Ishikawa (cell line): Measurements from ENCODE around the gene GPD1L.

Experiments
- CEBPB ChIP-seq: IDR thresholded peaks from 2 replicates; pipeline ENCODE4 v1.6.1; 2012
- CREB1 ChIP-seq: IDR thresholded peaks from 2 replicates; pipeline ENCODE4 v1.6.1; 2012; ENCODE audit warnings: low read depth
- EGR1 ChIP-seq: IDR thresholded peaks from 2 replicates; pipeline ENCODE4 v1.6.1; 2012
- EP300 ChIP-seq: IDR thresholded peaks from 2 replicates; pipeline ENCODE4 v1.6.1; 2012; ENCODE audit warnings: borderline replicate concordance
- FOXM1 ChIP-seq: IDR thresholded peaks from 2 replicates; pipeline ENCODE4 v1.6.1; 2012; ENCODE audit warnings: low read depth, borderline replicate concordance
- NFIC ChIP-seq: IDR thresholded peaks from 2 replicates; pipeline ENCODE4 v1.6.1; 2012
- RAD21 ChIP-seq: IDR thresholded peaks from 2 replicates; pipeline ENCODE4 v1.6.1; 2012; ENCODE audit warnings: low read depth
- TAF1 ChIP-seq: IDR thresholded peaks from 2 replicates; pipeline ENCODE4 v1.6.1; 2012; ENCODE audit warnings: low read depth, mild to moderate bottlenecking
- TCF12 ChIP-seq: IDR thresholded peaks from 2 replicates; pipeline ENCODE4 v1.6.1; 2012; ENCODE audit warnings: low read depth
- TEAD4 ChIP-seq: IDR thresholded peaks from 2 replicates; pipeline ENCODE4 v1.6.1; 2012
- USF1 ChIP-seq: IDR thresholded peaks from 2 replicates; pipeline ENCODE4 v1.6.1; 2012
- YY1 ChIP-seq: IDR thresholded peaks from 2 replicates; pipeline ENCODE4 v1.6.1; 2012; ENCODE audit warnings: low read depth
- ZBTB7A ChIP-seq: IDR thresholded peaks from 2 replicates; pipeline ENCODE4 v1.6.1; 2012; ENCODE audit warnings: low read depth
- TF ChIP-seq, protein P1 (sequence below): IDR thresholded peaks from 2 replicates; pipeline ENCODE4 v1.6.1; 2012; ENCODE audit warnings: low read depth, mild to moderate bottlenecking
- TF ChIP-seq, protein P2 (sequence below): IDR thresholded peaks from 2 replicates; pipeline ENCODE4 v1.6.1; 2012

GPD1L gene

DNA sequence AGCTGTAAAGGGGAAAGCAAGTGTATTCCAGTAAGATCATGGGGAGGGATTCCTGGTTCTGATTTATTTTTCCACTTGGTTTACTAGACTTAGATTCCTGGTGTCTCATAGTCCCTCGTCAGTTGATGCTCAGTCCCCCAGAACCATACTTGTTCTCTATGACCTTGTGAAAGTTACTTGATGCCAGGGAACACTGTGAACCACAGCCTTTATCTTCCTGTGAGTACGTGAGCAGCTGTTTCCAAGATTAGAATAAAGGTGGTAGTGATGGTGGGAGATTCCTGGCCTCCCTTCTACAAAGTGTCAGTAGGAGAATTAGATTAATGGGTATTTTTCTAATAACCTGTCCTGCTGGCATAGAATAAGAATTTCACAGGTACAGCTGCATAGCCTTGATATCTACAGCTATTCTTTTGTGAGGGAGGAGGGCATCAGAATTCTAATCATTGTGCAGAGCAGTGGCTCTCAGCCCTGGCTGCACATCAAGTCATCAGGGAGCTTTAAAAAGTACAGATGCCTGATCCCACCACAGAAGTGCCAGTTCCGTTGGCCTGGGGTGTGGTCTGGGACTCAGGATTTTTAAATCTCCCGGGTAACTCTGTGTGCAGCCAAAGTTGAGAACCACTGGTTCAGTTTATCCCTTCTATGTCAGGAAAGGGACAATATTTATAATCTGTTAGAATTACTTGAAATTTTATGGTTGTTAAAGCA lies 20.0 kb downstream of the GPD1L start:
- TF ChIP-seq, protein P1, sequence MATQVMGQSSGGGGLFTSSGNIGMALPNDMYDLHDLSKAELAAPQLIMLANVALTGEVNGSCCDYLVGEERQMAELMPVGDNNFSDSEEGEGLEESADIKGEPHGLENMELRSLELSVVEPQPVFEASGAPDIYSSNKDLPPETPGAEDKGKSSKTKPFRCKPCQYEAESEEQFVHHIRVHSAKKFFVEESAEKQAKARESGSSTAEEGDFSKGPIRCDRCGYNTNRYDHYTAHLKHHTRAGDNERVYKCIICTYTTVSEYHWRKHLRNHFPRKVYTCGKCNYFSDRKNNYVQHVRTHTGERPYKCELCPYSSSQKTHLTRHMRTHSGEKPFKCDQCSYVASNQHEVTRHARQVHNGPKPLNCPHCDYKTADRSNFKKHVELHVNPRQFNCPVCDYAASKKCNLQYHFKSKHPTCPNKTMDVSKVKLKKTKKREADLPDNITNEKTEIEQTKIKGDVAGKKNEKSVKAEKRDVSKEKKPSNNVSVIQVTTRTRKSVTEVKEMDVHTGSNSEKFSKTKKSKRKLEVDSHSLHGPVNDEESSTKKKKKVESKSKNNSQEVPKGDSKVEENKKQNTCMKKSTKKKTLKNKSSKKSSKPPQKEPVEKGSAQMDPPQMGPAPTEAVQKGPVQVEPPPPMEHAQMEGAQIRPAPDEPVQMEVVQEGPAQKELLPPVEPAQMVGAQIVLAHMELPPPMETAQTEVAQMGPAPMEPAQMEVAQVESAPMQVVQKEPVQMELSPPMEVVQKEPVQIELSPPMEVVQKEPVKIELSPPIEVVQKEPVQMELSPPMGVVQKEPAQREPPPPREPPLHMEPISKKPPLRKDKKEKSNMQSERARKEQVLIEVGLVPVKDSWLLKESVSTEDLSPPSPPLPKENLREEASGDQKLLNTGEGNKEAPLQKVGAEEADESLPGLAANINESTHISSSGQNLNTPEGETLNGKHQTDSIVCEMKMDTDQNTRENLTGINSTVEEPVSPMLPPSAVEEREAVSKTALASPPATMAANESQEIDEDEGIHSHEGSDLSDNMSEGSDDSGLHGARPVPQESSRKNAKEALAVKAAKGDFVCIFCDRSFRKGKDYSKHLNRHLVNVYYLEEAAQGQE: no peak

GRCh38 chr3:32127219-32127826 lies 20.9 kb downstream of the GPD1L start:
- TF ChIP-seq TAF1 (no peak), FOXM1 (no peak), EP300 (no peak), NFIC (no peak), ZBTB7A (no peak), YY1 (no peak), EGR1 (no peak), CEBPB (no peak), TCF12 (no peak), TEAD4 (no peak), CREB1 (no peak), USF1 (no peak), RAD21 (no peak)
- TF ChIP-seq, protein P2, sequence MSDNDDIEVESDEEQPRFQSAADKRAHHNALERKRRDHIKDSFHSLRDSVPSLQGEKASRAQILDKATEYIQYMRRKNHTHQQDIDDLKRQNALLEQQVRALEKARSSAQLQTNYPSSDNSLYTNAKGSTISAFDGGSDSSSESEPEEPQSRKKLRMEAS: no peak
- TF ChIP-seq, protein P1: no peak

DNA sequence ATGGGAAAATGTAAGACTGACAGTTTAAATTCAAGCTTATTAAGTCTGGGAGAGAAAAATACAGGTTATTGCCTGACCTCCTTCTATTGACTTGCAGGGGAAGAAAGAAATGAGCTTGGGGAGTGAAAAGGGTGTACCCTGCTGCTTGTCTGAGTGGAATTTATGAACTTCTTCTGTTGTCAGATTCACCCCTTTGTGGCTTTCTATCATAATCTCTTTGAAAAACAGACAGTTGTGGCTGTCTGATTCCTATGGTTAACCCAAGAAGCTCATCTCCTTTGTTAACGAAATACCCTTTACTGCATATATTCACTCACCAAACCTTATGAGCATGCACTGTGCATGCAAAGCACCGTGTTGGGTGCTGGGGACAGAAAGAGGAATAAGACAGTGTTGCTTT lies 22.5 kb downstream of the GPD1L start:
- no peak for TF ChIP-seq USF1
- TF ChIP-seq TAF1: no peak
- TF ChIP-seq NFIC: no peak
- no peak for TF ChIP-seq ZBTB7A
- TF ChIP-seq EGR1: no peak
- TF ChIP-seq, protein P1: no peak
- TF ChIP-seq CREB1: no peak
- TF ChIP-seq FOXM1: no peak
- TF ChIP-seq EP300: no peak
- TF ChIP-seq RAD21: no peak
- no peak for TF ChIP-seq CEBPB
- TF ChIP-seq, protein P2: no peak
- TF ChIP-seq TEAD4: no peak
- no peak for TF ChIP-seq YY1

DNA sequence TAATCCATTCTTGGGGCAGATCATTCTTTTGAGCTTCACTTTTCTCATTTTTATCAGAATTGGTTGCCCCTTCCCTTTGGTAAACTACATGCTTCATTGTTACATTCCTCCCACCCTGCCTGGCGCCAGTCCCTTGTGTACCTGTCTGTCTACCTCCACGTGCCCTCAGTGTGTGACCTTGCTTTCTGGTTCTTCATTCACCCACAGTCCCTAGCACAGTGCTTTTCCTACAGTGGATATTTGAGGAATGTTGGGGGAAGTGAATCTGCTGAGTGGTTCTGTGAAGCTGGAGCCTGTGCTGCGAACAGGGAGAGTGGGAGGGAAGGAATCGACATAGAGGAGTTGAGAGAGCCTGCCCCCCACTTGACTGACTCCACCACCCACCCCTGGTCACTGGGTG lies 23.4 kb downstream of the GPD1L start:
- TF ChIP-seq YY1 (no peak), FOXM1 (no peak), USF1 (no peak), TAF1 (no peak), TEAD4 (no peak), CEBPB (no peak), EGR1 (no peak), ZBTB7A (no peak), RAD21 (no peak)
- TF ChIP-seq, protein P1: no peak
- TF ChIP-seq, protein P2: no peak
